Activated CD4-positive, alpha-beta T cell treated with anti-CD3 and anti-CD28 coated beads, Interleukin-2, amount 50 U/mL, for 48 hours (primary cell): ENCODE measurements around the gene GMDS.

ENCODE experiments used
- DNase-seq, 2 experiments: peaks; one replicate each; pipeline ENCODE4 v3.0.0-alpha.2; 2020

GMDS gene

DNA sequence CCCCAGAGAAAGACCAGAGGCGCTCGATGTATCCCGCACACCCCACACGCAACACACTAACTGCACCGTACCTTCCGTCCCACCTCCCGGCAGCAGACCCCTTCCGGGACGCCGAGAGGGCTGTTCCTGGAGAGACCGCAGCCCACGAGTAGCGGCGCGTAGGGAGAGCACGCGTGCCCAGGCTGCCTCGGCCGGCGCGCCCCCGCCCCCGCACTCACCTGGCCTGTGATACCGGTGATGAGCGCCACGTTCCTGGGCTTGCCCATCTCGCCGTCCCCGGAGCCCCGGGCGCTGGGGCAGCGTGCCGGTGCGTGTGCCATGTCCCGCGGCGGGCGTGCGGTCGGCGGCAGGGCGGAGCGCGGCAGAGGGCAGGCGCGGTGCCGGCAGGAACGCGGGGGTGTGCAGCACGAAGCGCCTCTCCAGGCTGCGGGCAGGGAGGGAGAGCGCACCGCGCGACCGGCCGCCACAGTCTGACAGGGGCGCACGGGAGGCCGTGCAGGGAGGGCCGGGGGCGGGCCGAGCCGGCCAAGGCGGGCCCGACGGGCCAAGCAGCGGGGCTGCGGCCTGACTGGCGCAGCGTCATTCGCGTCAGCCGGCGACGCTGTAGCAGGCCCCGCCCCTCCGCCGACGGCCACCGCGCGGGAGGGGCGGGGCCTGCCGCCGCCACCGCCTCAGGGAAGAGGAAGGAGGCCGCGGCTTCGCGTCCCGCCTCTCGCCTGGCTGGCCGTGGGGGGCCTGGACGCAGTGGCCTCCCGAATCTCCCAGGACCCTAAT is at the start of gene GMDS:
Gene GMDS, minus strand, starts transcription at position 503 of the 774 bp plus-strand sequence.
- DNase-seq, result peak; percentile 76 to 80

DNA sequence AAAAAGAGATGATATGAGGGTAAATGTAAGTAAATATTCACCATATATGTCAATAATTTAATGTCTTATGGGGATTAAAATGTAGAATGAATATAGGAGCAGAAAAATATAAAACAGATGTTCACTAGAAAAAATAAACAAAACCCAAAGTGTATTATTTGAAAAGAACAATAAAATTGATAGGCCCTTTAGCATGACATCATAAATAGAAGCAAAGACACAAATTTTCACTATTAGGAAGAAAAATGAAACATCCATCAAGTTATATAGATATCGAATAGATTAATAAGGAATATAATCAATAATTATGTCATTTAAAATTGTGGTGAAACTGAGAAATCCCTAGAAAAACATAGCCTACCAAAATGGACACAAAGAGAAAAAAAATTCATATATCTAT is 40.1 kb upstream of the GMDS start:
- DNase-seq, result no peak

DNA sequence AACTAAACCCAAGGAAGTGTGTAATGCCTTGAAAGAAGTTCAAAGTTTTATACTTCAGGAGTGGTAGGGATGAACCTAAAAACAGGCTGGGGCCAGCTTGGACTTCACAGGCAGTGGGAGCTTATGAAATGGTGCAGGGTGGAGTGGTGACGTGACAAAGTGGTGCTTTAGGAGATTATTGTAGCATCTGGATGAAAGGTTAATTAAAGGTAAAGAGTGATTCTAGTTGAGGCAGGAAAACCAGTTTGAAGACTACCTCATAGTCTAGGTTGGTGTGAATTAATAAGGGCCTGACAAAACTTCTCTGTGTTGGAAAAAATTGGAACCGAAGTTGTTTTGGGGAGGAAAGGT is 30.5 kb upstream of the GMDS start:
- DNase-seq, result no peak

DNA sequence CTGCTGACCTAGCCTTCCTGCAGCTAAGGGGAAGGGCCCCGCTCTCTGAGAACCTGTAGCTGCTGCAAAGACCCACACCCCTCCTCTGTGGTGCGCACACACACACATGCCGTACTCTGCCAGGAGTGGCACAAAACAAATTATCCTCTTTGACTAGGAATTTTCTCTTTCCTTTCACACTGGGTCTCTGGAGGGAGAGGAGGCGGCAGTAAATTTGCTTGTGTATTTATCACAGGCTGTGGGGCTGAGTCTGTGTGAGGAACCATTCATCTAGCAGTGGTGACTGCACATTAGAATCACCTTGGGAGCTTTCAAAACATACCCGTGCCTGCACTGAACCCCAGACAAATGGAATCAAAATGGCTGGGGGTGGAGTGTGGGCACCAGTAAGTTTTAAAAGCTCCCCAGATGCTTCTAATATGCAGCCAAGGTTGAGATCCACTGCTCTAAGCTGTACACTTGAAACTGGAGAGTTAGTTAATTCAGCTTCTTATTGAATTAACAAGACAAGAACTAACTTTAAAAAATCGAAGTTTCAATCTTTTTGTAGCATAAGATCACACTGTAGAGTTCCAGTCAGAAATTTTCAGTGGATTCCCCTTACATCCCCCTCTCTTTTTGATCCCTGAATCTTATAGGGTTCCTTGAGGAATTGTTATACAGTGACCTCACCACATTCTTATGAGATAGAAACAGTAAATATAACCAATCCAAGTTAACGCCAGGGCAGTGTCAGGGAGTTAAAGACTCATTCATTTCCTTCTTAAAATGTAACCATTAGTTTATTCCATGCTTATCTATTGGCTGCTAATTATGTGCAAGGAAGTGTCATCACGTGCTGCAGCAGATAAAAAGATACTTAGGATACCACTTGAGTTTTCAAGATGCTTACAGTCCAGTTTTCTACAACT is 29.8 kb upstream of the GMDS start:
- no peak for DNase-seq

DNA sequence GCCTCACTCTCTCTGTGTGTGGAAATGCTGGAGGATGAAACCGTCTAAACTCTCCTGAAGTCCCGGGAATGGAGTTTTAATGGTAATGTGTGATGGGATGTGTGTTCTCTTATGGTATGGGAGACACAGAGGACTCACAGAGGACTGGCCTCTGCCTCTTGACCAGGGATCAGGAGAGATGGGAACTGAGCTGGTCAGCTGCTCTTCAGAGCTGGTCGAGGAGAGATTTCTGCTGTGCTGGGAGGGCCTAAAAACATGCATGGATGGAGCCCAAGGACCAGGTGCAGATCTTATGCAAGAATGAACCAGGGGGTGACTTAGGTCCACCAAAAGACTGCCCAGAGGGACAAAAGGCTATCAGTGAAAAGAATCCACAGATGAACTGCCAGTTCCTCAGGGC is 27.3 kb upstream of the GMDS start:
- DNase-seq, result no peak

DNA sequence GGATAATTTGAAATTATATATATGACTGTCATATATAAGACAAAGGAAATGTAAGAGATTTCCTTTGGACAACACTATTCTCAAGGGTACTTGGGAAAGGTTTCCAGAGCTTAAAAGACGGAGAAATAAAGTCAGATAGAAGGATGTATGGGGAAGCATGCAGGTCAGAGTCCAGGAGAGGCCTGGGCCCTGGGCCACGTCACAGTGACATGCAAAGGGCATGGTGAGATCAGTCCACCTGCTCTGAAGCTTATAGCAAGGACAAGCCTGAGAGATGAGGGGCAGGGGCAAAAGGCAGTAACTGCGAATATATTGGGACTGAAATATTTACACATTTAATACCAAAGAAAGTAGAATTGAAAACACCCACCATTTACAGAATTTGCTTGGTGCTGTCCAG is 24.6 kb upstream of the GMDS start:
- DNase-seq, result no peak

DNA sequence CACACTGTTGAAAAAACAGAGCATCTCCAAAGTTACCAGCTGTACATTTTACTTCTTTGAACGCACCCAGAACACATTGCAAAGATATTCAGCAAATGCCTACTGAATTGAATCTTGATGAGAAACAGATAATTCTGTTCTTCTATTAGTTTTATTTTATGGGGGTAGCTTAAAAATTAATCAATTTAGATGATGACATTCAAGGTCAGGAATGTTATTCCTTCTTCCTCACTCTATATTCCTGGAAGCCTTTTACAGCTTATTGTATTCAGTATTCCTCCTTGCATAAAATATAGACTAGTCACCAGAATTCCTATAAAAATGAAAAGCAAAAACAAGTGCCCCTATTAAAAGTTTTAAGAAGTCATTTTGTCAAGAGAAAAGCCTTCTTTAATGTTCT is 21.4 kb upstream of the GMDS start:
- DNase-seq, result no peak

DNA sequence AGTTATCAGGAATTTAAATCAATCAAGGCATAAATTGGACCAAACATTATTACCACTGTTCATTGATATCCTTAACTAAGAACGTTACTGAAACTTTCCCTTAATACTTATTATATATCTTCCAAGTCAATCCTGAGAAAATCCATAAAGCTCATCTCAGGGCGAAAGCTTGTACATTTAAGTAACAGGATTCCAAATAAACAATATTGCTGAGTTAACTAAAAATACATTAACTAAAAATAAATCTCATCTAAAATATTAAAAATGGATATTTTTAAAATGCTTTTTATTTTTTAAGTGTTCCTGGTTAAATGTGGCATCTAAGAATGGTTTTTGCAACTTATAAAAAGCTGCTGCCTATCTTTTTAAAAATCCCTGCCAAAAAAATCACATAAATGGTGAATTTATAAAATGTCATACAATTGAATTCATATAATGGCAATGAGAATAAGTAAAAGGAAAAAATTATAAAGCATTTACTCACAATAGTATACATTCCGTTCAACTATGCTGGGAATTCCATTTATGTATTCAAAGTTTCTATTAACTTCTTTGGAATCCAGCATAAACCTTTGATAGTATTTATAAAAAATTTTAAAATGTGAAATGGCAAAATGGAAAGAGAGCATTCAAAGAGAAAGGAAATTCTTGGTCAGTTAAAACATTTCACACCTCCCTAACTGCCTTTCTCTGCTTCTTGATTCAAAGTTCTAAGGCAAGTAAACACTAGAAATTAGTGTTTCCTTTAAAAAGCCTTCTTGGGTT is 20.8 kb upstream of the GMDS start:
- no peak for DNase-seq

DNA sequence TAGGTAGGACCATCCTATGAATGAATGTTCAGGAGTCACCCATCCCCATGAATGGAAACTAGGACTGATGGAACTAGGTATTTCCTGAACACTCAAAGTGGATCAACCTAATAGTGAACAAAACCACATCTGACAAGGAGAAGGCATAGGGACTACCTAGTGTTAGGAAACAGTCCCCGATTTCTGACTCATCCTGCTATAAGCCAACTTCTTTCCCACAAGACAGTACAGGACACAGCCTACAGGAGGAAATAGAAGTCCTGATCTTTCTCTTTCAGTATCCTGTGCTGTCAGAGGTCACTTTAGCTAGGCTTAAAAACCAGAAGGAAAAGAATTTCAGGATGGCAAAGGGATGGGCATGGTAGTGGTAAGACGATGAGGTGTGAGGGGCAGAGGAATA is 19.5 kb upstream of the GMDS start:
- DNase-seq, result no peak

DNA sequence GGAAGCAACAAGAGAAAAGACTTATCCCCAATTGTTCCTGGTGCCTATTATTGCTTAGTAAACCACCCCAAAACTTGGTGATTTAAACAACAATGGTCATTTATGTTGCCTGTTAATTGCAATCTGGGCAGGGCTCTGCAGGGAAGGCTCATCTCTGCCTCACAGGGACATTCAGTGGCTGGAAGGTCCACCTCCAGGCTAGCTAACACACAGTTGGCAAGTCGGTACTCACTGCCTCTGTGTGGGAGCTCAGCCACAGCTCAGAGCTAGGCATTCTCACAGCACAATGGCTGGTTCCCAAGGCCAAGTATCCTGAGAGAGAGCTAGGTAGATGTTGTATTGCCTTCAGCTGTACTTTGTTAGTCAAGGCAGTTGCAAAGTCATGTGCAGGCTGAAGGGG is 18.5 kb upstream of the GMDS start:
- DNase-seq, result no peak

DNA sequence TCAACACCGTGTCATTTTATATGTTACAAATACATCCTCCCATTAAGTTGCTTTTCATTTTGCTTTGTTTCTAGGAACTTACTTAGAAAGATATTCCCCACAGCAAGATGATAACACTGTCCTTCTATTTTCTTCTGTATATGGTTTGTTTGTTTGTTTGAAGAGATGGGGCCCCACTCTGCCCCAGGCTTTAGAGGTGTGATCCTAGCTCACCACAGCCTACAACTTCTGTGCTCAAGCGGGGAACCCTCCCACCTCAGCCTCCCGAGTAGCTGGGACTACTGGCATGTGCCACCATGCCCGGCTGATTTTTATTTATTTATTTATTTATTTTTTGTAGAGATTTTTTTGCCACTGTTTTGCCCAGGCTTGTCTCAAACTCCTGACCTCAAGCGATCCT is 14.2 kb upstream of the GMDS start:
- DNase-seq, result no peak

DNA sequence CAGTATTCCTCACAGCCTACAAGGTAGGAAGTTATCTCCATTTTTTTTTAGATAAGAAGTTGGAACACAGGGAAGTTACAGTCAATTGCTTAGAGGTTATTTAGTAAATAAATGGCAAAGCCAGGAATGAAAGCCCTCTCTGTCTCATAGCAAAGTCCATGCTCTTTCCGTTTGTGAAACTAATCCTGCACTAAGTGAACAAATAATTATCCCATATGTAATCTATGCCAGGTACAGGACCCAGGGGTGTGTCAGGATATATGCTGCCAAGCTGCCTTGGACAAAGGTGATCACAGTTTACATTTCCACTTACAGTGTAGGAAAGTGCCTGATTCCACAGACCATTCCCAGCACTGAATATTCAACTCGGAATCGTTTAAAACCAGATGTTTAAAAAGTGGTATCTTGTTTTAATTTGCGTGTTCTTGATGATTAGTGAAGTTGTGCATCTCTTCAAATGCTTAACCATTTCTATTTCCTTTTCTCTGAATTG is 13.6 kb upstream of the GMDS start:
- no peak for DNase-seq

DNA sequence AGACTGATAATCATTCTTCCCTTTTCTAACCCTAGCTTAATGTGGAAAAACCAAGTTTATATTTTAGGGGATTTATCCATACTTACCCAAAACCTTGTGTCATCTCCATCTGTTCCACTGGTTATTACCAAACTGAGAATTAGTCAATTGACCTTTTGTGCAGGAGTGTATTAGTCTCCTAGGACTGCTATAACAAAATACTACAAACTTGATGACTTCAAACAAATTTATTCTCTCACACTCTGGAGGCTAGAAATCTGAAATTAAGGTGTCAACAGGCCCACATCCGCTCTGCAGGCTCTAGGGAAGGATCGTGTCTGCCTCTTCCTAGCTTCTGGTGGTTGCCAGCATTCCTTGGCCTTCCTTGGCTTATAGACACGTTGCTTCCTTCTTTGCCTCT is 12.7 kb upstream of the GMDS start:
- no peak for DNase-seq

DNA sequence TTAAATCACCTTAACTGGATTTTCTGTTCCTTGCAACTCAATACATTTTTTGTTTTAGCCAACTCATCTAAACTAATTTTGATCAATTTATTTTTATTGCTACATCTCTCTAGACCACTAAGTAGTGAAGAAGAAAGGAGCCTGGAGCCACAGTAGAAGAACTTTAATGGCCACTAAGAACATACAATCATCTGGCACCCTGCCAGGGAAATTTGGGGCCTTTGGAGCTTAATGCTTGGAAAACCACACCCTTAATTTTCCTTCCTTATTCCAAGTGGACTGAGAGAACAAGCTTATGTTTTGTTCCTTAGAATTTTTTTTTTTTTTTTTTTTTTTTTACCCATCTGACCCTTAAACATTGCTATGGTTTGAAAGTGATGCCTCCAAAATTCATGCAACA is 12.0 kb upstream of the GMDS start:
- DNase-seq, result no peak

DNA sequence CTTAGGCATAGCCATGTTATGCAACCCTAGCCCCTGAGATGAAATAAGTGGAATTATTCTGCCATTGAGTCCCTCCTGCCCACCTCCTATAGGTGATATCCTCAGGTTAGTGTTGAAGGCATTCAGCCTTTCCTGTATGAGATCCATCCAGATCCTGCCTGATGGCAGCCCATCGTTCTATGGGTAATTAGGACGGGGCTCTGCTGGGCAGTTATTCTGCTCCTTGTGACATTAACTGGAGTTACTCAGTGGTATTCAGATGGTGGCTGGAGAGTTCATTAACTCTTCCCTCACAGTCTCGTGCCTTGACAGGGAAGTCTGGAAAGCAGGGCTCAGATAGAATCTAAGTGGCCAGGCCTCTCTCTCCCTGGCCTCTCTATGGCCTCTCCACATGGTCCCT is 9.3 kb upstream of the GMDS start:
- no peak for DNase-seq

DNA sequence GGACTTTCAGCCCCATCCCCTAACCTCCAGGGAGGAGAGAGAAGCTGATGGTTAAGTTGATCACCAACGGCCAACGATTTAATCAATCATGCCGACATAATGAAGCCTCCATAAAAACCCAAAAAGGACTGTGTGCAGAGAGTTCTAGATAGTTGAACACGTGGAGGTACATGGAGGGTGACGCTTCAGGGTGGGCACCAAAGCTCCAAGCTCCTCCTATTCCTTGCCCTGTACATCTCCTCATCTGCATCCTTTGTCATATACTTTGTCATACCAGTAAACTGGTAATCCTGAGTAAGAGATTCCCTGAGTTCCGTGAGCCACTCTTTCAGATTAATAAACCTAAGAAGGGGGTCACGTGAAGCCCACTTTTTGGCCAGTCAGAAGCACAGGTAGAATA is 3.7 kb upstream of the GMDS start:
- DNase-seq, result no peak

DNA sequence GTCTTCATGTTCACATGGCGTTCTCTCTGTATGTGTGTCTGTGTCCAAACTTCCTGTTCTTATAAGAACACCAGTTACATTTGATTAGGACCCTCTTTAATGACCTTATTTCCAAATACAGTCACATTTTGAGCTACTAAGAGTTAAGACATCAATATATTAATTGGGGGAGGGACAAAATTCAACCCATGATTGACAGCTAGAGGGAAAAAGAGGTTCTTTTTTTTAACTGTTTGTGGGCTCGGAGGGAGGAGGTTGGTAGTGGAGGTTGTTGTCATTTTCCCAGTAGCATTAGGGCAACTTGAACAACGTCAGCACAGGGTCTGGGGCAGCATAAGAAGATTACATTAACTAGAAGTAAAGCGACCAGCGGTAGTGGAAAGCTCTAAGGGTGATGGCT is 2.3 kb upstream of the GMDS start:
- DNase-seq, result no peak

DNA sequence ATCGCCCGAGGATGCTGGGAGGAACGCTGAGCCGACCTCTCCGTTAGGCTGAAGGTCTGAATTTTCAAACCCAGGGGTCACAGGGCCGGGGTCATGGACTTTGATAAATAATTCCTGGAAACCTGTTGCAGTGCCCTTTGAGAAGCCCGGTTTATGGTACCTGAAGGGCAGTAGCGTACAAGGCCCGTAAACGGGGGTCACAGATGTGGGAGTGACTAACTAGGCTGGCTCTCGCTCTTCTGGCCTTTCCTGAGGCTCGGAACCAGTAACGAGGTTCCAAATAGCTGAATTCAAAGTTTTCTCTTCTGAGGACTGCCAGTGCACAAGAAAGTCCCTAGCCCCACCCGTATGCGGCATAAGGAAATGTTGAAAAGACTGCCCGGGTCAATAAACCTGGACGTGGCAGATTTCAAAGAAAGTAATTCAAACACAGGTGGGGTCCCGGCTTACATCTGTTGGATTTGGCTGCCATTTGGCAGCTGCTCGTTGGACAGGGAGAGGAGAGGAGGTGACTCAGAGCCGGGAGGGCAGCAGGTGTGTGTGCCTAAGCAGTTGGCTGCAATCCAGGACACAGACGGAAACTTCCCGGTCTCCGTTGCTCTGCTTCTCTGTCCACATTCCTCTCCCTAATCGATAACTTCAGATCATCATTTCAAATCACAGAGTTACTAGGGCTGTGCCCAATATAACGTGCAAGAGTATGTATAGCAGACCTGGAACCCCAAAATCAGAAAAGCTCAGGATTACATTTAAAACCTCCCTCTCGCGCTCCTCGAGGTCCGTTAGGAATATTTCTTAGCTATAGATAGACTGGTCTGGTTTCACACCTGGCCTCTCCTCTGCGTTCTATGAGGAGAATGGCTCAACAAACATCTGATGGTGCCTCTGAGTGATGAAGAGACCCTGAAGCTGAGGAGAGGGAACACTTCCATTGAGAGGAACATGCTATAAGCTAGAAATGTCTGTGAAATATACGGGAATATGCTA is 765 bp upstream of the GMDS start:
- peak; percentile 41 to 57 for DNase-seq

DNA sequence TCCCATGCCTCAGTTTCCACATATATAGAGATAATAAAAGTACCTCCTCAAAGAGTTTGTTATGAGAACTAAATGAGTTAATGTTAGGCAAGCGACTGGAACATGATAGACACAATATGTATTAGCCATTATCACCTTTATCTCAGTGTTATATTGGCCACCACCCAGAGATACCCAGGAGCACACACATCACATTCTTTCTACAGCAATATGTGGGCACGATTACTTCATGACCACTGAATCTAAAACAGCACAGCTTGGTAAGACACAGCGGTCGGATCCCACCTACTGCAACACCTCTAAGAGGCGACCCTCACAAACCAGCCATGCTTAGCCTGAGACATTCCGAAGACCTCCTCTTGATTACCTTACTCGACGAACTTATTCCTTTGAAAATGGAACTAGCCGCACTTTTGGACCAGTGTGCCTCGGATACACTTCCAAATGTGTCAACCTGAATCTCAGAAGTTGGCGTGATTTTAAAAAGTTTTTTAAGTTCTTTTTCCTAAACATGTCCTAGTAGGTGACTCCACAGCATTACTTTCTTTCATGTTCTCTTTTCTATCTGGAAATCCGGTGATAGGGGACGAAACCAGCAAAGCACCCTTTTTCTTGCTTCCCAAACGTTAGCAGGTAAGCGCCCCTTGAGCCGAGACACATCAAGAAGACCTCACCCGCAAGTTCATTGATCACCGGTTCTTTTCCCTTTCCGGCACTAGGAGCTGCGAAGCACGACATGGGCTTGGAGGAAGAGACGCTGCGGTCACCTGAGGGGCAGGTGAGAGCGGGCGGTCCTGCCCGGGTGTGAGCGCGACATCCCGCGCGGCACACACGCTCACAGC is 923 bp downstream of the GMDS start:
- DNase-seq, result no peak

DNA sequence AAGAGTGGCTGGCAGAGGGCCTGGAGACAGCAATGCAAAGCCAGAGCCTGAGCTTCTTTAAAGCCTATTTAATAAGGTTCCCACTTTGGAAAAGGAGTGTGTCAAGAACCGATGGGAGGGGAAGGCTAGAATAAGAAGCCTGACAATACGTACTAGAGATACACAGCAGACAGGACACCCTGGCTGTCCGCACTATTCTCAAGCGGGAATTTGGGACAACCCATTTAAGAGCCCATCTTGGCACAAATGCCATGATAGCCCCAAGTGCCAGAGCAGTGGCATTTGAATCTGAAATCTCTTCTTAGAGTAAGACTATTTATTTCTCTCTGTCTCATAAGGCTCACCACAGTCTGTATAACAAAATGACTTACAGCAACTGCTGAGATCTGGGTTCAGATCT is 3.1 kb downstream of the GMDS start:
- no peak for DNase-seq

DNA sequence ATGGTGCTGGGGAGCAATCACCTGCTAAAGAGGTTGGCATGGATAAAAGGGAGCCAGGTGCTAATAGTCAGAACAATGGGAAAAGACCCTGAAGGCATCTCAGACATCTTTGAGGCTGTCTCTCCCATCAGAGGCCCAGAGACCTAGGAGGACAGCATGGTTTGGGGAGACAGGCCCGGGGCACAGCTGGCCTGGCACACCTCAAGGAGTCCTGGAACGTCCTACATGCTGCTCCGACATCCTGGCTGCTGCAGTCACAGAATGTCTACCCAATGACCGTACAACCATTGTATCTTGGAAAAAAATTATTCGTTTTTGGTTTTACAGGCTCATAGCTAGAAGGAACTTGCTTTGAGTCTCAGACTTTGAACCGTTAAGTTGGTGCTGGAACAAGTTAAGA is 4.4 kb downstream of the GMDS start:
- DNase-seq, result no peak
